ENCODE data around the gene ASCL3. TPM values are rescaled to one million over a fixed set of nuclear protein-coding genes. Genes with fewer than 3 reads are reported as not detected.
A peak's percentile ranks its signal among the peaks of the same experiment; 100 is the strongest.

Gene ASCL3
- total and polyA plus RNA-seq, 10 of the 15 experiments (the other 5 are each of a cell fraction or from before 2014, with no cell fraction given), result not detected

GRCh38 chr11:8961401-8961800 is 18.6 kb upstream of the ASCL3 start:
- peaks cover 36% of the 10 kb centered on the region for H3K79me2 ChIP-seq (ENCODE audit: control insufficient read depth, insufficient read depth, low read length)
- ATAC-seq, result no peak
- no peak overlapping the region for H2AFZ ChIP-seq (ENCODE audit: control insufficient read depth, low read depth, low read length)
- H3K27ac ChIP-seq (ENCODE audit: control insufficient read depth, insufficient read depth), result no peak overlapping the region
- no peaks in the 10 kb centered on the region for H3K27me3 ChIP-seq (replicated peaks in 1 of 2; ENCODE audit: control insufficient read depth in 2 of 2, insufficient read depth in 2 of 2, low read length in 1 of 2)
- no peaks in the 10 kb centered on the region for H3K9me3 ChIP-seq (replicated peaks; ENCODE audit: control insufficient read depth, insufficient read depth, low read length)
- peaks cover 10% of the 10 kb centered on the region for H3K4me1 ChIP-seq (ENCODE audit: control insufficient read depth, insufficient read depth, low read length)
- H3K4me2 ChIP-seq (ENCODE audit: control insufficient read depth, insufficient read depth), result 0 out of 2 replicates have a peak overlapping the region, but pooled peaks have one; percentile 23
- BruUV-seq (replicated peaks), result no TSS peak
- no peak for FAIRE-seq
- in situ Hi-C loops (cut with MboI), result no loop called here
- no peak for DNase-seq (ENCODE audit: low read depth, low spot score)
- intact Hi-C loops (cut with micrococcal nuclease; ENCODE audit: unreplicated experiment), result loop anchor here (5.0 kb wide), 3 partner anchors 101 to 394 kb away; a partner anchor contains a TSS
- POLR2A ChIA-PET, result interaction anchor here (0.7 to 1.0 kb wide), 2 partner anchors 53 to 128 kb away, joined by 3 read pairs; no protein-coding TSS in a partner anchor
- CTCF ChIA-PET, result interaction anchor here (0.6 to 7.8 kb wide), 13 partner anchors 12 to 801 kb away, joined by 3 to 196 read pairs (median 5); partner anchors contain the start of gene AKIP1
- H3K4me3 ChIP-seq, result no peak overlapping the region
- no peak for TF ChIP-seq POLR2A (IDR thresholded peaks at IDR 0.05; ENCODE audit: low read depth, low read length)
- no peak for TF ChIP-seq KLF5 (IDR thresholded peaks at IDR 0.05; ENCODE audit: partially characterized antibody)
- no peak for TF ChIP-seq IKZF1 (conservative IDR thresholded peaks at IDR 0.05)
- no peak for TF ChIP-seq SUZ12 (IDR thresholded peaks at IDR 0.05; ENCODE audit: unreplicated experiment)
- no peak for TF ChIP-seq ZNF622 (IDR thresholded peaks at IDR 0.05)
- TF ChIP-seq SIX5 (IDR thresholded peaks at IDR 0.05; ENCODE audit: low read depth, low read length, severe bottlenecking), result no peak
- no peak for TF ChIP-seq FOXK2 (IDR thresholded peaks at IDR 0.05)
- 50% methylated on average over 2 of the region's 2 CpGs for WGBS (ENCODE audit: insufficient coverage, insufficient replicate concordance, low lambda C conversion rate, missing lambda C conversion rate)
- no peaks in the 10 kb centered on the region for H3K36me3 ChIP-seq (ENCODE audit: control insufficient read depth in 2 of 2, insufficient read depth in 2 of 2, low read length in 1 of 2)
- no peak overlapping the region for H3K9ac ChIP-seq (ENCODE audit: control insufficient read depth, insufficient read depth, low read length)
- RAD21 ChIA-PET (ENCODE audit: unreplicated experiment), result interaction anchor here (1.0 to 3.7 kb wide), 8 partner anchors 39 to 545 kb away, joined by 3 to 97 read pairs (median 6); partner anchors contain the start of gene AKIP1
- no peaks in the 10 kb centered on the region for H4K20me1 ChIP-seq (ENCODE audit: control insufficient read depth, insufficient read depth)
- SMC1A ChIA-PET (ENCODE audit: uncharacterized antibody, unreplicated experiment), result interaction anchor here (0.8 to 3.5 kb wide), 11 partner anchors 11 to 634 kb away, joined by 3 to 77 read pairs (median 5); partner anchors contain the start of genes RPL27A and TRIM66
